ENCODE measurements around the gene NDST1.

Gene NDST1

DNA sequence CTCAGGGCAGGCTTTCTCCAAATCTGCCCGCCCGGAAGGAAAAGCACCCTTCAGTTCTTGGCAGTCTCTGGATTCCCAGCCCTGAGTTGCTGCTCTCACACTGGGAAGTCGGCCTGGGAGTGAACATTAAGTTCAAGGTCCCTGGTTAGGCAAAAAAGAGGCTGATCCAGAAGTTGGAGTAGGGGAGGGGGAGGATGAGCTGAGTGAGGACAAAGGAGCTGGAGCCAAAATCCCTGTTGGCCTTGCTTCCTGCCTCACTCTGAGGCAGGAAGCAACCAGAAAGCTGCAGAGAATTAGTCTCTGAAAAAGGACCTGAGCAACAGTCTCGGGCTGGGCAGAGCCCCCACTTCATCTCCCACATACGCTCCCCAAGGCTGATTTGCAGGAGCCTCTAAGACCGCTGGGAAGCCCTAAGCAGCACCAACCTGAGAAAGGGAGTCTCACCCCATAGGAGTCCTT, 43.3 kb upstream of the NDST1 start:
- Histone ChIP-seq H3K27me3 (ENCODE audit: insufficient read depth, poor library complexity, severe bottlenecking) (no peaks in the 10 kb centered on the region), H3K27ac (replicated peaks) (no peak overlapping the region), H3K4me3 (replicated peaks; ENCODE audit: insufficient read depth, low read length) (no peak overlapping the region)
- no peak for DNase-seq (ENCODE audit: low read depth in 1 of 2, low spot score in 1 of 2)
- no peak for TF ChIP-seq CTCF (IDR thresholded peaks at IDR 0.05; ENCODE audit: insufficient read depth, low read length)
- TF ChIP-seq SPI1 (IDR thresholded peaks at IDR 0.05; ENCODE audit: borderline replicate concordance, low read depth): no peak
- TF ChIP-seq POLR2AphosphoS5 (IDR thresholded peaks at IDR 0.05; ENCODE audit: low read depth): no peak
- no peak for TF ChIP-seq GABPA (IDR thresholded peaks at IDR 0.05; ENCODE audit: low read depth)
- TF ChIP-seq REST (IDR thresholded peaks at IDR 0.05; ENCODE audit: insufficient replicate concordance, low read depth): no peak

- TF ChIP-seq CTCF (IDR thresholded peaks at IDR 0.05; ENCODE audit: insufficient read depth, low read length) (no peak), SPI1 (IDR thresholded peaks at IDR 0.05; ENCODE audit: borderline replicate concordance, low read depth) (no peak)
- H3K27me3 ChIP-seq (ENCODE audit: insufficient read depth, poor library complexity, severe bottlenecking): no peaks in the 10 kb centered on the region
- DNase-seq (ENCODE audit: low read depth in 1 of 2, low spot score in 1 of 2): no peak
- no peak overlapping the region for H3K4me3 ChIP-seq (replicated peaks; ENCODE audit: insufficient read depth, low read length)
- no peak overlapping the region for H3K27ac ChIP-seq (replicated peaks)
Measured at GRCh38 chr5:150465927-150466326, 42.0 kb upstream of the NDST1 start.

DNA sequence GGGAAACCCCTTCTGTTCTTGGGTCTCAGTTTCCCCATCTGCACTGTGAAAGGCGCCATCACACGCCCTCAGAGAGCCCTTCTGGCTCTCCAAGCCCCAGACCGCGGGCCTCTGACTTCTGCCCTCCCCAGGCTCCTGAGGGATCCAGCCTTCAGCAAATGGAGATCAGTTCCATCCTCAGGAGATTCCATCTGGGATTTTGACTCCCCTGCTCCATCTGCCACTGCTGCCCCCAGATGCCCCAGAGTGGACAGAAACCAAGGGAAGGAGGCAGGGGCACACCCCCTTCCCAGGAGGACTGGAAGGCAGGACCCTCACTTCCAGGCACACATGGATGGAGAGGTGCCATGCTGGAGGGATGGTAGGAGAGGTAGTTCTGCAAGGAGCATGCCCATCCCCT, 39.7 kb upstream of the NDST1 start:
- DNase-seq (ENCODE audit: low read depth in 1 of 2, low spot score in 1 of 2): no peak
- Histone ChIP-seq H3K27me3 (ENCODE audit: insufficient read depth, poor library complexity, severe bottlenecking) (no peaks in the 10 kb centered on the region), H3K4me3 (replicated peaks; ENCODE audit: insufficient read depth, low read length) (no peak overlapping the region), H3K27ac (replicated peaks) (no peak overlapping the region)
- TF ChIP-seq POLR2AphosphoS5 (IDR thresholded peaks at IDR 0.05; ENCODE audit: low read depth) (no peak), CTCF (IDR thresholded peaks at IDR 0.05; ENCODE audit: insufficient read depth, low read length) (no peak), GABPA (IDR thresholded peaks at IDR 0.05; ENCODE audit: low read depth) (no peak), SPI1 (IDR thresholded peaks at IDR 0.05; ENCODE audit: borderline replicate concordance, low read depth) (no peak), REST (IDR thresholded peaks at IDR 0.05; ENCODE audit: insufficient replicate concordance, low read depth) (no peak)

- H3K27ac ChIP-seq (replicated peaks): no peak overlapping the region
Measured at GRCh38 chr5:150469718-150470469, 38.0 kb upstream of the NDST1 start.

More at GRCh38 chr5:150469718-150470469, 38.0 kb upstream of the NDST1 start:
- TF ChIP-seq GABPA (IDR thresholded peaks at IDR 0.05; ENCODE audit: low read depth) (no peak), CTCF (IDR thresholded peaks at IDR 0.05; ENCODE audit: insufficient read depth, low read length) (no peak), SPI1 (IDR thresholded peaks at IDR 0.05; ENCODE audit: borderline replicate concordance, low read depth) (no peak), POLR2AphosphoS5 (IDR thresholded peaks at IDR 0.05; ENCODE audit: low read depth) (no peak), REST (IDR thresholded peaks at IDR 0.05; ENCODE audit: insufficient replicate concordance, low read depth) (no peak)
- no peak overlapping the region for H3K4me3 ChIP-seq (replicated peaks; ENCODE audit: insufficient read depth, low read length)
- DNase-seq (ENCODE audit: low read depth in 1 of 2, low spot score in 1 of 2): no peak
- no peaks in the 10 kb centered on the region for H3K27me3 ChIP-seq (ENCODE audit: insufficient read depth, poor library complexity, severe bottlenecking)

Data from HL-60 (cell line).